Measurements from ENCODE around the gene LBX2. TPM values are rescaled to one million over a fixed set of nuclear protein-coding genes. Genes with fewer than 3 reads are reported as not detected.

LBX2 gene
- total and polyA plus RNA-seq, 2 experiments from 2014 or later, result 0.24 to 0.57 TPM

DNA sequence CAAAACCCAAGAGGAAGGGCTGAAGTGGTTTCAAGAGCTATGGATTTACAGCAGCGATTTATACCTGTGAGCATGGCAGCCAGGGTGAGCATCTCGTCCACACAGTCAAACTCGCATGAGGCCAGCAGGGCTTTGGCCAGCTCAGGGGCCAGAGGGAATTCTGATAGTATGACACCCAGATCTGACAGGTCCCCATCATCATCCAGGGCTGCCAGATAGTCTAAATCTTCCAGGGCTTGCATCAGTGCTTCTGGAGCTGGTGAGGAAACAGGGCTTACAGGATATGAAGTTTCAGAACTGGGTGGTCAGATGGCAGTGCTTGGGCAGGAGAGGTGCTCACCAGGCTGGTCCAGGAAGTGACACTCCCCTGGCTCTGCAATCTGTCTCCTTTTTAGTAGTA lies 23.1 kb upstream of the LBX2 start:
- DNase-seq (ENCODE audit: low spot score) (no peak), ATAC-seq (no peak)
- Histone ChIP-seq H3K9me2 (ENCODE audit: insufficient read depth) (no peaks in the 10 kb centered on the region), H3K4me3 (no peak overlapping the region), H3K27ac (ENCODE audit: low read depth) (no peak overlapping the region), H3K4me1 (ENCODE audit: insufficient read depth) (no peaks in the 10 kb centered on the region), H4K20me1 (replicated peaks; ENCODE audit: insufficient read depth) (peaks cover 4% of the 10 kb centered on the region; the same call in 1 of the 2 replicates), H3K27me3 (ENCODE audit: insufficient read depth) (peaks cover 57% of the 10 kb centered on the region), H3F3A (replicated peaks; ENCODE audit: low read depth) (0 out of 2 replicates have a peak, but pooled peaks cover 5% of the 10 kb centered on the region), H3K36me3 (ENCODE audit: insufficient read depth) (peaks cover 11% of the 10 kb centered on the region), H3K4me2 (no peak overlapping the region), H2AFZ (no peak overlapping the region), H3K79me2 (replicated peaks; ENCODE audit: insufficient read depth) (0 out of 2 replicates have a peak, but pooled peaks cover under 1% of the 10 kb centered on the region)
- H3K27ac Mint-ChIP-seq, result no peak overlapping the region
- peaks cover 48% of the 10 kb centered on the region for H3K27me3 Mint-ChIP-seq (ENCODE audit: insufficient read depth, low read depth, poor library complexity)
- TF ChIP-seq ZNF331 (CRISPR knock-in tag; IDR thresholded peaks at IDR 0.05; ENCODE audit: low read depth) (no peak), EZH2phosphoT487 (IDR thresholded peaks at IDR 0.05; ENCODE audit: unreplicated experiment) (no peak), JUNB (IDR thresholded peaks at IDR 0.05; ENCODE audit: unreplicated experiment) (no peak), EZH2 (IDR thresholded peaks at IDR 0.05; ENCODE audit: low read depth, unreplicated experiment) (no peak), POLR2AphosphoS5 (IDR thresholded peaks at IDR 0.05; ENCODE audit: low read depth) (no peak), STAT1 (IDR thresholded peaks at IDR 0.05; ENCODE audit: unreplicated experiment) (no peak), NANOG (IDR thresholded peaks at IDR 0.05; ENCODE audit: borderline replicate concordance) (no peak), ZNF114 (CRISPR knock-in tag; IDR thresholded peaks at IDR 0.05) (no peak), CREB1 (CRISPR knock-in tag; IDR thresholded peaks at IDR 0.05; ENCODE audit: low read depth) (no peak)
- TF ChIP-seq, protein P1, sequence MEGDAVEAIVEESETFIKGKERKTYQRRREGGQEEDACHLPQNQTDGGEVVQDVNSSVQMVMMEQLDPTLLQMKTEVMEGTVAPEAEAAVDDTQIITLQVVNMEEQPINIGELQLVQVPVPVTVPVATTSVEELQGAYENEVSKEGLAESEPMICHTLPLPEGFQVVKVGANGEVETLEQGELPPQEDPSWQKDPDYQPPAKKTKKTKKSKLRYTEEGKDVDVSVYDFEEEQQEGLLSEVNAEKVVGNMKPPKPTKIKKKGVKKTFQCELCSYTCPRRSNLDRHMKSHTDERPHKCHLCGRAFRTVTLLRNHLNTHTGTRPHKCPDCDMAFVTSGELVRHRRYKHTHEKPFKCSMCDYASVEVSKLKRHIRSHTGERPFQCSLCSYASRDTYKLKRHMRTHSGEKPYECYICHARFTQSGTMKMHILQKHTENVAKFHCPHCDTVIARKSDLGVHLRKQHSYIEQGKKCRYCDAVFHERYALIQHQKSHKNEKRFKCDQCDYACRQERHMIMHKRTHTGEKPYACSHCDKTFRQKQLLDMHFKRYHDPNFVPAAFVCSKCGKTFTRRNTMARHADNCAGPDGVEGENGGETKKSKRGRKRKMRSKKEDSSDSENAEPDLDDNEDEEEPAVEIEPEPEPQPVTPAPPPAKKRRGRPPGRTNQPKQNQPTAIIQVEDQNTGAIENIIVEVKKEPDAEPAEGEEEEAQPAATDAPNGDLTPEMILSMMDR (conservative IDR thresholded peaks at IDR 0.05; ENCODE audit: low read depth in 2 of 2), result no peak
- TF ChIP-seq, protein P2, sequence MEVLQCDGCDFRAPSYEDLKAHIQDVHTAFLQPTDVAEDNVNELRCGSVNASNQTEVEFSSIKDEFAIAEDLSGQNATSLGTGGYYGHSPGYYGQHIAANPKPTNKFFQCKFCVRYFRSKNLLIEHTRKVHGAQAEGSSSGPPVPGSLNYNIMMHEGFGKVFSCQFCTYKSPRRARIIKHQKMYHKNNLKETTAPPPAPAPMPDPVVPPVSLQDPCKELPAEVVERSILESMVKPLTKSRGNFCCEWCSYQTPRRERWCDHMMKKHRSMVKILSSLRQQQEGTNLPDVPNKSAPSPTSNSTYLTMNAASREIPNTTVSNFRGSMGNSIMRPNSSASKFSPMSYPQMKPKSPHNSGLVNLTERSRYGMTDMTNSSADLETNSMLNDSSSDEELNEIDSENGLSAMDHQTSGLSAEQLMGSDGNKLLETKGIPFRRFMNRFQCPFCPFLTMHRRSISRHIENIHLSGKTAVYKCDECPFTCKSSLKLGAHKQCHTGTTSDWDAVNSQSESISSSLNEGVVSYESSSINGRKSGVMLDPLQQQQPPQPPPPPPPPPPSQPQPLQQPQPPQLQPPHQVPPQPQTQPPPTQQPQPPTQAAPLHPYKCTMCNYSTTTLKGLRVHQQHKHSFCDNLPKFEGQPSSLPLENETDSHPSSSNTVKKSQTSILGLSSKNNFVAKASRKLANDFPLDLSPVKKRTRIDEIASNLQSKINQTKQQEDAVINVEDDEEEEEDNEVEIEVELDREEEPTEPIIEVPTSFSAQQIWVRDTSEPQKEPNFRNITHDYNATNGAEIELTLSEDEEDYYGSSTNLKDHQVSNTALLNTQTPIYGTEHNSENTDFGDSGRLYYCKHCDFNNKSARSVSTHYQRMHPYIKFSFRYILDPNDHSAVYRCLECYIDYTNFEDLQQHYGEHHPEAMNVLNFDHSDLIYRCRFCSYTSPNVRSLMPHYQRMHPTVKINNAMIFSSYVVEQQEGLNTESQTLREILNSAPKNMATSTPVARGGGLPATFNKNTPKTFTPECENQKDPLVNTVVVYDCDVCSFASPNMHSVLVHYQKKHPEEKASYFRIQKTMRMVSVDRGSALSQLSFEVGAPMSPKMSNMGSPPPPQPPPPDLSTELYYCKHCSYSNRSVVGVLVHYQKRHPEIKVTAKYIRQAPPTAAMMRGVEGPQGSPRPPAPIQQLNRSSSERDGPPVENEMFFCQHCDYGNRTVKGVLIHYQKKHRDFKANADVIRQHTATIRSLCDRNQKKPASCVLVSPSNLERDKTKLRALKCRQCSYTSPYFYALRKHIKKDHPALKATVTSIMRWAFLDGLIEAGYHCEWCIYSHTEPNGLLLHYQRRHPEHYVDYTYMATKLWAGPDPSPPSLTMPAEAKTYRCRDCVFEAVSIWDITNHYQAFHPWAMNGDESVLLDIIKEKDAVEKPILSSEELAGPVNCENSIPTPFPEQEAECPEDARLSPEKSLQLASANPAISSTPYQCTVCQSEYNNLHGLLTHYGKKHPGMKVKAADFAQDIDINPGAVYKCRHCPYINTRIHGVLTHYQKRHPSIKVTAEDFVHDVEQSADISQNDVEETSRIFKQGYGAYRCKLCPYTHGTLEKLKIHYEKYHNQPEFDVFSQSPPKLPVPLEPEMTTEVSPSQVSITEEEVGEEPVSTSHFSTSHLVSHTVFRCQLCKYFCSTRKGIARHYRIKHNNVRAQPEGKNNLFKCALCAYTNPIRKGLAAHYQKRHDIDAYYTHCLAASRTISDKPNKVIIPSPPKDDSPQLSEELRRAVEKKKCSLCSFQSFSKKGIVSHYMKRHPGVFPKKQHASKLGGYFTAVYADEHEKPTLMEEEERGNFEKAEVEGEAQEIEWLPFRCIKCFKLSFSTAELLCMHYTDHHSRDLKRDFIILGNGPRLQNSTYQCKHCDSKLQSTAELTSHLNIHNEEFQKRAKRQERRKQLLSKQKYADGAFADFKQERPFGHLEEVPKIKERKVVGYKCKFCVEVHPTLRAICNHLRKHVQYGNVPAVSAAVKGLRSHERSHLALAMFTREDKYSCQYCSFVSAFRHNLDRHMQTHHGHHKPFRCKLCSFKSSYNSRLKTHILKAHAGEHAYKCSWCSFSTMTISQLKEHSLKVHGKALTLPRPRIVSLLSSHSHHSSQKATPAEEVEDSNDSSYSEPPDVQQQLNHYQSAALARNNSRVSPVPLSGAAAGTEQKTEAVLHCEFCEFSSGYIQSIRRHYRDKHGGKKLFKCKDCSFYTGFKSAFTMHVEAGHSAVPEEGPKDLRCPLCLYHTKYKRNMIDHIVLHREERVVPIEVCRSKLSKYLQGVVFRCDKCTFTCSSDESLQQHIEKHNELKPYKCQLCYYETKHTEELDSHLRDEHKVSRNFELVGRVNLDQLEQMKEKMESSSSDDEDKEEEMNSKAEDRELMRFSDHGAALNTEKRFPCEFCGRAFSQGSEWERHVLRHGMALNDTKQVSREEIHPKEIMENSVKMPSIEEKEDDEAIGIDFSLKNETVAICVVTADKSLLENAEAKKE (CRISPR knock-in tag; IDR thresholded peaks at IDR 0.05), result no peak
- TF ChIP-seq, protein P3, sequence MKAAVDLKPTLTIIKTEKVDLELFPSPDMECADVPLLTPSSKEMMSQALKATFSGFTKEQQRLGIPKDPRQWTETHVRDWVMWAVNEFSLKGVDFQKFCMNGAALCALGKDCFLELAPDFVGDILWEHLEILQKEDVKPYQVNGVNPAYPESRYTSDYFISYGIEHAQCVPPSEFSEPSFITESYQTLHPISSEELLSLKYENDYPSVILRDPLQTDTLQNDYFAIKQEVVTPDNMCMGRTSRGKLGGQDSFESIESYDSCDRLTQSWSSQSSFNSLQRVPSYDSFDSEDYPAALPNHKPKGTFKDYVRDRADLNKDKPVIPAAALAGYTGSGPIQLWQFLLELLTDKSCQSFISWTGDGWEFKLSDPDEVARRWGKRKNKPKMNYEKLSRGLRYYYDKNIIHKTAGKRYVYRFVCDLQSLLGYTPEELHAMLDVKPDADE (IDR thresholded peaks at IDR 0.05), result no peak
- TF ChIP-seq, protein P4, sequence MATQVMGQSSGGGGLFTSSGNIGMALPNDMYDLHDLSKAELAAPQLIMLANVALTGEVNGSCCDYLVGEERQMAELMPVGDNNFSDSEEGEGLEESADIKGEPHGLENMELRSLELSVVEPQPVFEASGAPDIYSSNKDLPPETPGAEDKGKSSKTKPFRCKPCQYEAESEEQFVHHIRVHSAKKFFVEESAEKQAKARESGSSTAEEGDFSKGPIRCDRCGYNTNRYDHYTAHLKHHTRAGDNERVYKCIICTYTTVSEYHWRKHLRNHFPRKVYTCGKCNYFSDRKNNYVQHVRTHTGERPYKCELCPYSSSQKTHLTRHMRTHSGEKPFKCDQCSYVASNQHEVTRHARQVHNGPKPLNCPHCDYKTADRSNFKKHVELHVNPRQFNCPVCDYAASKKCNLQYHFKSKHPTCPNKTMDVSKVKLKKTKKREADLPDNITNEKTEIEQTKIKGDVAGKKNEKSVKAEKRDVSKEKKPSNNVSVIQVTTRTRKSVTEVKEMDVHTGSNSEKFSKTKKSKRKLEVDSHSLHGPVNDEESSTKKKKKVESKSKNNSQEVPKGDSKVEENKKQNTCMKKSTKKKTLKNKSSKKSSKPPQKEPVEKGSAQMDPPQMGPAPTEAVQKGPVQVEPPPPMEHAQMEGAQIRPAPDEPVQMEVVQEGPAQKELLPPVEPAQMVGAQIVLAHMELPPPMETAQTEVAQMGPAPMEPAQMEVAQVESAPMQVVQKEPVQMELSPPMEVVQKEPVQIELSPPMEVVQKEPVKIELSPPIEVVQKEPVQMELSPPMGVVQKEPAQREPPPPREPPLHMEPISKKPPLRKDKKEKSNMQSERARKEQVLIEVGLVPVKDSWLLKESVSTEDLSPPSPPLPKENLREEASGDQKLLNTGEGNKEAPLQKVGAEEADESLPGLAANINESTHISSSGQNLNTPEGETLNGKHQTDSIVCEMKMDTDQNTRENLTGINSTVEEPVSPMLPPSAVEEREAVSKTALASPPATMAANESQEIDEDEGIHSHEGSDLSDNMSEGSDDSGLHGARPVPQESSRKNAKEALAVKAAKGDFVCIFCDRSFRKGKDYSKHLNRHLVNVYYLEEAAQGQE (IDR thresholded peaks at IDR 0.05; ENCODE audit: unreplicated experiment), result no peak
- H3K4me3 Mint-ChIP-seq, result no peak overlapping the region
- no peaks in the 10 kb centered on the region; the same call in 2 of the 3 replicates for H3K9me3 Mint-ChIP-seq
- H3K4me1 Mint-ChIP-seq, result peaks cover 5% of the 10 kb centered on the region; the same call in 1 of the 3 replicates
- peaks cover 15% of the 10 kb centered on the region for H3K36me3 Mint-ChIP-seq (ENCODE audit: low read depth)
